C4-2B (cell line): ENCODE measurements around the gene REPIN1.

Experiments used
- CTCF ChIP-seq: fragments of 450-650 bp; conservative IDR thresholded peaks from 2 replicates; pipeline ENCODE4 v1.5.1; 2017; ENCODE audit warnings: mild to moderate bottlenecking
- ZFX ChIP-seq: fragments of 450-650 bp; IDR thresholded peaks from 2 replicates; pipeline ENCODE4 v1.6.1; 2017

GRCh38 chr7:150408393-150409299 lies 40.0 kb downstream of the REPIN1 start:
- no peak for TF ChIP-seq CTCF
- TF ChIP-seq ZFX: no peak
